Peyer's patch (tissue), 4 donors: ENCODE data around the gene NME7. TPM values are rescaled to one million over a fixed set of nuclear protein-coding genes. Genes with fewer than 3 reads are reported as not detected.

ENCODE experiments used
- DNase-seq, 3 donors: peaks; one replicate each; pipeline ENCODE4 v3.0.0-alpha.2; 2017 to 2019
- H3K27ac ChIP-seq, 4 donors: fragments of 200-600 bp; sonication (generic); one replicate each; pipeline ENCODE4 v1.5.1; 2016 to 2019
- H3K27me3 ChIP-seq, 2 donors: fragments of 200-600 bp; sonication (generic); one replicate each; pipeline ENCODE4 v1.5.1; 2019
- H3K36me3 ChIP-seq, 3 donors: fragments of 200-600 bp; sonication (generic); one replicate each; pipeline ENCODE4 v1.5.1; 2016 to 2019
- H3K4me1 ChIP-seq, 4 donors: fragments of 200-600 bp; sonication (generic); one replicate each; pipeline ENCODE4 v1.5.1; 2016 to 2019
- H3K4me3 ChIP-seq, 4 donors: fragments of 200-600 bp; sonication (generic); 1 replicate in 3 of 4; 2 replicates in 1 of 4; pipeline ENCODE4 v1.5.1; 2016 to 2019; ENCODE audit warnings: mild to moderate bottlenecking in 1 of 4
- H3K9me3 ChIP-seq, 4 donors: fragments of 200-600 bp; sonication (generic); one replicate each; pipeline ENCODE4 v1.5.1; 2016 to 2019; ENCODE audit warnings: mild to moderate bottlenecking in 1 of 4
- POLR2A ChIP-seq, 2 donors: fragments of 450-650 bp; IDR thresholded peaks; one replicate each; pipeline ENCODE4 v1.5.1; 2017; ENCODE audit warnings: antibody characterized with exemption in 2 of 2, mild to moderate bottlenecking in 2 of 2, moderate library complexity in 2 of 2
- total RNA-seq, 4 donors: library from RNA; depleted of rRNA; stranded (reverse); fragments of >200 nt; gene quantifications; one replicate each; pipeline ENCODE4 v1.1.0, GENCODE V29; 2016
- TF ChIP-seq, protein P1 (sequence below), 6 experiments: fragments of 450-650 bp in 4 of 6; fragments of 200-600 bp in 2 of 6; sonication (generic) in 1 of 6; IDR thresholded peaks; one replicate each; pipeline ENCODE4 v1.5.1; 2017 to 2019; ENCODE audit warnings: antibody characterized with exemption in 6 of 6, mild to moderate bottlenecking in 3 of 6, moderate library complexity in 1 of 6

NME7 gene
- total RNA-seq, 4 donors from 2014 or later = 3.3 to 12.7 (median 4.6) TPM

DNA sequence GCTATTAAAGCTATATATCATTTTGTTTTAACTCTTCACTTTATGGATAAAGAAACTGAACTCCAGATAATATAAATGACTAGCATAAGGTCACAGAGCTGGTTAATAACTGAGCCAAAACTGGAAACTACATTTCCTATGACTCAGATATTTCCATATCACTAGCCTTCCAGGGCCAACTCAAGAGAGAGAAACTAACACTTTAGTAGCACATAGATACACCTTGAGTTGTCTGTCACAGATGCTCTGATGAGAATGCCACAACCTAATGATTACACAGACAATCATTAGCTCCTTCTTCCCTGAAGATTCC is 40.7 kb downstream of the NME7 start:
- H3K36me3 ChIP-seq = no peaks in the 10 kb centered on the region
- H3K4me1 ChIP-seq = no peaks in the 10 kb centered on the region
- H3K4me3 ChIP-seq = no peak overlapping the region
- H3K9me3 ChIP-seq = no peaks in the 10 kb centered on the region
- no peak for TF ChIP-seq POLR2A (IDR thresholded peaks at IDR 0.05)
- TF ChIP-seq, protein P1, sequence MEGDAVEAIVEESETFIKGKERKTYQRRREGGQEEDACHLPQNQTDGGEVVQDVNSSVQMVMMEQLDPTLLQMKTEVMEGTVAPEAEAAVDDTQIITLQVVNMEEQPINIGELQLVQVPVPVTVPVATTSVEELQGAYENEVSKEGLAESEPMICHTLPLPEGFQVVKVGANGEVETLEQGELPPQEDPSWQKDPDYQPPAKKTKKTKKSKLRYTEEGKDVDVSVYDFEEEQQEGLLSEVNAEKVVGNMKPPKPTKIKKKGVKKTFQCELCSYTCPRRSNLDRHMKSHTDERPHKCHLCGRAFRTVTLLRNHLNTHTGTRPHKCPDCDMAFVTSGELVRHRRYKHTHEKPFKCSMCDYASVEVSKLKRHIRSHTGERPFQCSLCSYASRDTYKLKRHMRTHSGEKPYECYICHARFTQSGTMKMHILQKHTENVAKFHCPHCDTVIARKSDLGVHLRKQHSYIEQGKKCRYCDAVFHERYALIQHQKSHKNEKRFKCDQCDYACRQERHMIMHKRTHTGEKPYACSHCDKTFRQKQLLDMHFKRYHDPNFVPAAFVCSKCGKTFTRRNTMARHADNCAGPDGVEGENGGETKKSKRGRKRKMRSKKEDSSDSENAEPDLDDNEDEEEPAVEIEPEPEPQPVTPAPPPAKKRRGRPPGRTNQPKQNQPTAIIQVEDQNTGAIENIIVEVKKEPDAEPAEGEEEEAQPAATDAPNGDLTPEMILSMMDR (IDR thresholded peaks at IDR 0.05) = no peak
- no peaks in the 10 kb centered on the region for H3K27me3 ChIP-seq
- no peak for DNase-seq
- H3K27ac ChIP-seq = no peak overlapping the region

DNA sequence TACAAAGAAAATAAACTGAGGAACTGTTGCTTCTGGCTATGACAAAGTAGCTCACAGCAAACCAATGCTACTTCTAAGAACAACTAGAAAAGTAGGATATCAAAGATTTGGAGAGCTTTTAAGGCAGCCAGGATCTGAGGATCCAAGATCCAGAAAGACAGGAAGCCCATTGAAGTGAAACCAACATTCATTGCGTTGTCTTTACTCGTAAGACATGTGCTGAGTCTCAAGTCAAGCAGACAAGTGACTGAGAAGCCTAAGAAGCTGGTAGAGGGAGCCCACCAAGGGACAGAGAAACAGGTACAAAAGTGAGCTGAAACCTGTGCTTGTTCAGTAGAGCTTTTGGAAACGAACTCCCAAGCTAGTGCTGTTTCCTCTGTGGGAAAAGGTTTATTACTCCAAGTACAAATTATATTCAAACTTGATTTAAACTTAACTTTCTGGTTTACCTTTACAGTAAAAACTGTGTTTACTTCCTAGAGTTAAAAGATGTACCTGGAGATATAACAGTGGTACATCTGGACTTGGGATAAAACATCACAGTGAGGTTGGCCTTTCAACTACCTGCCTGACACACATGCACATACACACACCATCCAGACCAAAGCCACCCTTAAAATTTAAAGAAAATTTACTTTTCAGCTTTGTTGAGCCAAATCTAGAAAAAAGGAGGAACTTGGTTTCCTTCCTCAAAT is 41.2 kb downstream of the NME7 start:
- Histone ChIP-seq H3K4me1 (no peaks in the 10 kb centered on the region), H3K27me3 (no peaks in the 10 kb centered on the region), H3K4me3 (no peak overlapping the region), H3K36me3 (no peaks in the 10 kb centered on the region), H3K9me3 (no peaks in the 10 kb centered on the region), H3K27ac (no peak overlapping the region)
- TF ChIP-seq, protein P1 (IDR thresholded peaks at IDR 0.05) = no peak
- no peak for TF ChIP-seq POLR2A (IDR thresholded peaks at IDR 0.05)
- DNase-seq = no peak

DNA sequence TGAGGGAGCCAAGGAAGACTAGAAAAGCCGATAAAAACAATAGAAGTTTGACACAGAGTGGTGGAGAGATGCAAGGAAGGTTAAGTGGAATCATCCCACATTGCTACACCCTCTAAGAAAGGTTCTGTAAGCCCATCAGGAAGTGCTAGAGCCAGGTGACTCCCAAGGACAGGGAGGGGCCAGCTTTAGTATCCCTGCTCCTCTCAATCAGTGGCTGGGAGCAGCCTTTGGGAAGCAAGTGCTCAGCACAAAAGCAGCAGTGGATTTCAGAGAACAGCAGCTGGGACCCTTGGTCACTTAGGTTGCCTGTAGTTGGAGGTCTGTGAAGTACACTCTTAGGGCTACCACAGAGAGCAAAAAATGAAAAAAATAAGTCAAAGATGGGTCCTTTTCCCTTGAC is 42.5 kb downstream of the NME7 start:
- Histone ChIP-seq H3K27ac (no peak overlapping the region), H3K27me3 (no peaks in the 10 kb centered on the region), H3K4me1 (no peaks in the 10 kb centered on the region), H3K4me3 (no peak overlapping the region), H3K36me3 (no peaks in the 10 kb centered on the region), H3K9me3 (no peaks in the 10 kb centered on the region)
- DNase-seq = no peak
- TF ChIP-seq, protein P1 (IDR thresholded peaks at IDR 0.05) = no peak
- TF ChIP-seq POLR2A (IDR thresholded peaks at IDR 0.05) = no peak

DNA sequence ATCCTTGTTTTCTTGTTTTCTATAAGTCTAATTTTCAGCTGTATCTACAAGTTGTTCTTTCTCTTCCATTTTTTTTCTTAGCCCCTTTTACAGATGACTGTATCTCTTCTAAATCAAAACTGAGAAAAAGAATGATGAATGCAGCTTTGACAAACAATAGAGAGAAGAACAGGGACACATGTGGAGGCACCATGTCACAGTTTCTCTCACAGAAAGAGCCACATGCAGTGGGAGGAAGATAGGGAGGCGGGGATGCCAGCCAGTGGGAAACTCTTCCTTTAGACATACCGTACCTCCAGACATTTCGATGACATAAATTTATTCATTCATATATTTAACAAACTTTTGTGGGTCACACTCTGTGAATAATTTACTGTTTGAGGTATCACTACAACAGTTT is 45.5 kb downstream of the NME7 start:
- Histone ChIP-seq H3K27me3 (no peaks in the 10 kb centered on the region), H3K4me3 (no peak overlapping the region), H3K27ac (no peak overlapping the region), H3K4me1 (no peaks in the 10 kb centered on the region), H3K36me3 (no peaks in the 10 kb centered on the region), H3K9me3 (no peaks in the 10 kb centered on the region)
- TF ChIP-seq, protein P1 (IDR thresholded peaks at IDR 0.05) = no peak
- TF ChIP-seq POLR2A (IDR thresholded peaks at IDR 0.05) = no peak
- DNase-seq = no peak

DNA sequence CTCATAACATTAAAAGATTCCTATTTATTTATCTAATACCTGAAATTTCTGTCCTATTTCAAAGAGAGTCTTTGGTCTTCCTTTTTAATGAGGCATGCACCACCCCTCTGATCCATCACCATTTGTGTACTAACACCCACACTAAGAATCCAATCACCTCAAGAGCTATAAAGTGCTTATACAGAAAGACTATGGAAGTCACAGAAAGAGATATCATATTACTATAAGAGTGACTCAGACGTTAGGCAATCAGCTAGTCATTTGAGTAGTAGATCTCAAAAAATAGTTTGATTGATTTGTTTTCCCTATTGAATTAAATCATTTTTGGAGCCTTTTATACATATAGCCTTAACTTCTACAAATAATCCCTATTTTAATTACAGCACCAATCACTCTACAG is 46.1 kb downstream of the NME7 start:
- Histone ChIP-seq H3K4me3 (no peak overlapping the region), H3K4me1 (no peaks in the 10 kb centered on the region), H3K27me3 (no peaks in the 10 kb centered on the region), H3K9me3 (no peaks in the 10 kb centered on the region), H3K36me3 (no peaks in the 10 kb centered on the region), H3K27ac (no peak overlapping the region)
- no peak for DNase-seq
- TF ChIP-seq, protein P1 (IDR thresholded peaks at IDR 0.05) = no peak
- no peak for TF ChIP-seq POLR2A (IDR thresholded peaks at IDR 0.05)
